Measurements from ENCODE around the gene CD300LF. TPM values are rescaled to one million over a fixed set of nuclear protein-coding genes. Genes with fewer than 3 reads are reported as not detected.

The CD300LF gene
- total and polyA plus RNA-seq, 9 of the 15 experiments (the other 6 are each of a cell fraction or from before 2014, with no cell fraction given): not detected

- no peak for TF ChIP-seq ELK1 (CRISPR knock-in tag; IDR thresholded peaks at IDR 0.05)
- peak; percentile 50; the same call in 1 of the 2 replicates for TF ChIP-seq ELF4 (CRISPR knock-in tag; IDR thresholded peaks at IDR 0.05)
- TF ChIP-seq NRF1 (conservative IDR thresholded peaks at IDR 0.05 in 1 of 2, IDR thresholded peaks at IDR 0.05 in 1 of 2): peak; percentile 39 to 41; a peak in 2 of 4 replicates
- peak; percentile 67; the same call in 1 of the 2 replicates for TF ChIP-seq RB1 (IDR thresholded peaks at IDR 0.05; ENCODE audit: low read depth)
- no peak for TF ChIP-seq ILK (tag; IDR thresholded peaks at IDR 0.05; ENCODE audit: borderline replicate concordance, low read depth)
- peak; percentile 97 for TF ChIP-seq RBM25 (IDR thresholded peaks at IDR 0.05; ENCODE audit: low read depth, low read length, severe bottlenecking)
- TF ChIP-seq, protein P1, sequence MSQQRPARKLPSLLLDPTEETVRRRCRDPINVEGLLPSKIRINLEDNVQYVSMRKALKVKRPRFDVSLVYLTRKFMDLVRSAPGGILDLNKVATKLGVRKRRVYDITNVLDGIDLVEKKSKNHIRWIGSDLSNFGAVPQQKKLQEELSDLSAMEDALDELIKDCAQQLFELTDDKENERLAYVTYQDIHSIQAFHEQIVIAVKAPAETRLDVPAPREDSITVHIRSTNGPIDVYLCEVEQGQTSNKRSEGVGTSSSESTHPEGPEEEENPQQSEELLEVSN (IDR thresholded peaks at IDR 0.05; ENCODE audit: borderline replicate concordance in 1 of 2, extremely low read depth in 1 of 2, insufficient read depth in 1 of 2, insufficient read length in 1 of 2, low read depth in 1 of 2, low read length in 1 of 2, poor library complexity in 1 of 2, severe bottlenecking in 1 of 2): peak in 1 of 2 experiments; percentile 61
- TF ChIP-seq TRIM25 (IDR thresholded peaks at IDR 0.05; ENCODE audit: borderline replicate concordance): no peak
- no peak for TF ChIP-seq FOXM1 (IDR thresholded peaks at IDR 0.05; ENCODE audit: low read depth)
- TF ChIP-seq FOXM1 (CRISPR knock-in tag; IDR thresholded peaks at IDR 0.05; ENCODE audit: low read depth): peak; percentile 67; the same call in 1 of the 2 replicates
- no peak for TF ChIP-seq RFX5 (IDR thresholded peaks at IDR 0.05; ENCODE audit: low read depth, low read length)
- TF ChIP-seq CREB1 (IDR thresholded peaks at IDR 0.05): no peak
- no peak for TF ChIP-seq CREB1 (CRISPR knock-in tag; IDR thresholded peaks at IDR 0.05)
- peak; percentile 56; the same call in 1 of the 2 replicates for TF ChIP-seq GTF2E2 (tag; IDR thresholded peaks at IDR 0.05)
- TF ChIP-seq, protein P2, sequence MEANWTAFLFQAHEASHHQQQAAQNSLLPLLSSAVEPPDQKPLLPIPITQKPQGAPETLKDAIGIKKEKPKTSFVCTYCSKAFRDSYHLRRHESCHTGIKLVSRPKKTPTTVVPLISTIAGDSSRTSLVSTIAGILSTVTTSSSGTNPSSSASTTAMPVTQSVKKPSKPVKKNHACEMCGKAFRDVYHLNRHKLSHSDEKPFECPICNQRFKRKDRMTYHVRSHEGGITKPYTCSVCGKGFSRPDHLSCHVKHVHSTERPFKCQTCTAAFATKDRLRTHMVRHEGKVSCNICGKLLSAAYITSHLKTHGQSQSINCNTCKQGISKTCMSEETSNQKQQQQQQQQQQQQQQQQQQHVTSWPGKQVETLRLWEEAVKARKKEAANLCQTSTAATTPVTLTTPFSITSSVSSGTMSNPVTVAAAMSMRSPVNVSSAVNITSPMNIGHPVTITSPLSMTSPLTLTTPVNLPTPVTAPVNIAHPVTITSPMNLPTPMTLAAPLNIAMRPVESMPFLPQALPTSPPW (CRISPR knock-in tag; IDR thresholded peaks at IDR 0.05): peak; percentile 74
- peak; percentile 66 to 87; a peak in 2 of 4 replicates for TF ChIP-seq NONO (IDR thresholded peaks at IDR 0.05; ENCODE audit: low read depth in 2 of 2, low read length in 1 of 2)
- TF ChIP-seq, protein P3, sequence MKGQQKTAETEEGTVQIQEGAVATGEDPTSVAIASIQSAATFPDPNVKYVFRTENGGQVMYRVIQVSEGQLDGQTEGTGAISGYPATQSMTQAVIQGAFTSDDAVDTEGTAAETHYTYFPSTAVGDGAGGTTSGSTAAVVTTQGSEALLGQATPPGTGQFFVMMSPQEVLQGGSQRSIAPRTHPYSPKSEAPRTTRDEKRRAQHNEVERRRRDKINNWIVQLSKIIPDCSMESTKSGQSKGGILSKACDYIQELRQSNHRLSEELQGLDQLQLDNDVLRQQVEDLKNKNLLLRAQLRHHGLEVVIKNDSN (CRISPR knock-in tag; IDR thresholded peaks at IDR 0.05): no peak
- TF ChIP-seq U2AF1 (optimal IDR thresholded peaks at IDR 0.05; ENCODE audit: low read depth, low read length): peak; percentile 43
- no peak for TF ChIP-seq DACH1 (IDR thresholded peaks at IDR 0.05; ENCODE audit: partially characterized antibody)
- TF ChIP-seq KDM5B (IDR thresholded peaks at IDR 0.05; ENCODE audit: insufficient replicate concordance, low read depth, low read length): peak; percentile 94
These were observed 36.0 kb upstream of the CD300LF start, which contains the start of gene NHERF1 (continued) for GRCh38 chr17:74748529-74749278.

Measured in K562 (cell line).